GM19463 (cell line): Measurements from ENCODE around the gene TWSG1.
"Not testable (repeated sequence)": the region's sequence is repeated elsewhere in the genome, so short reads cannot be mapped to it uniquely, and the experiment has no call there.

ENCODE experiments used
- ATAC-seq: cut with Tn5 transposase; IDR thresholded peaks from one replicate; pipeline ENCODE4 v1.9.1; 2021; ENCODE audit warnings: mild to moderate bottlenecking, moderate library complexity; ENCODE audit not compliant: unreplicated experiment

TWSG1 gene

GRCh38 chr18:9449600-9450414 is 115.2 kb downstream of the TWSG1 start:
- no peak for ATAC-seq

GRCh38 chr18:9450920-9451319 is 116.3 kb downstream of the TWSG1 start:
- not testable (repeated sequence) for ATAC-seq
